Measurements from ENCODE around the gene RNASE8. TPM values are rescaled to one million over a fixed set of nuclear protein-coding genes. Genes with fewer than 3 reads are reported as not detected.

Gene RNASE8
- total RNA-seq, 1 experiment from 2014 or later = not detected

DNA sequence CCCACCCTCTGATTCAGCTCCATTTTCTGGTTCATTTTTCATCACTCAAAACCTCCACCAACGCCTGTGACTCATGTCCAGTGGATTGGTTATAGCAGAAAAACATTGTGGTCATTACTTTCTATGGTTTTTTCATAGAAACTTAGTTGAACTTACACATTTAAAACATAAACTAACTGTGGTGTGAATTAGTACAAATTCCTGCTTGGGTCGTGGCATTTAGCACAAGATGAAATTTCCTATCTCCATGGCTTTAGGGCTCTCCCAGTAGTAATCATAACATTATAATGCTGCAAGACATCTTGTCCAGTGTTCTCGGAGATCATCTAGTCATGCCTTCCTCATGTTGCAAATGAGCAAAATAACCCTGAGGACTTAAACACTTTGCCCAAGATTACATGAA lies 8.3 kb upstream of the RNASE8 start:
- POLR2A ChIA-PET = no interaction called here
- H3K36me3 ChIP-seq (ENCODE audit: control insufficient read depth, insufficient read depth, low read length) = no peaks in the 10 kb centered on the region
- H3K4me3 ChIP-seq (ENCODE audit: low read depth in 2 of 2, low read length in 2 of 2) = no peak overlapping the region
- no peaks in the 10 kb centered on the region for H3K4me1 ChIP-seq (ENCODE audit: control insufficient read depth, insufficient read depth, low read length)
- TF ChIP-seq TCF7L2 (IDR thresholded peaks at IDR 0.05; ENCODE audit: low read depth, low read length) = no peak
- TF ChIP-seq, protein P1, sequence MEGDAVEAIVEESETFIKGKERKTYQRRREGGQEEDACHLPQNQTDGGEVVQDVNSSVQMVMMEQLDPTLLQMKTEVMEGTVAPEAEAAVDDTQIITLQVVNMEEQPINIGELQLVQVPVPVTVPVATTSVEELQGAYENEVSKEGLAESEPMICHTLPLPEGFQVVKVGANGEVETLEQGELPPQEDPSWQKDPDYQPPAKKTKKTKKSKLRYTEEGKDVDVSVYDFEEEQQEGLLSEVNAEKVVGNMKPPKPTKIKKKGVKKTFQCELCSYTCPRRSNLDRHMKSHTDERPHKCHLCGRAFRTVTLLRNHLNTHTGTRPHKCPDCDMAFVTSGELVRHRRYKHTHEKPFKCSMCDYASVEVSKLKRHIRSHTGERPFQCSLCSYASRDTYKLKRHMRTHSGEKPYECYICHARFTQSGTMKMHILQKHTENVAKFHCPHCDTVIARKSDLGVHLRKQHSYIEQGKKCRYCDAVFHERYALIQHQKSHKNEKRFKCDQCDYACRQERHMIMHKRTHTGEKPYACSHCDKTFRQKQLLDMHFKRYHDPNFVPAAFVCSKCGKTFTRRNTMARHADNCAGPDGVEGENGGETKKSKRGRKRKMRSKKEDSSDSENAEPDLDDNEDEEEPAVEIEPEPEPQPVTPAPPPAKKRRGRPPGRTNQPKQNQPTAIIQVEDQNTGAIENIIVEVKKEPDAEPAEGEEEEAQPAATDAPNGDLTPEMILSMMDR (IDR thresholded peaks at IDR 0.05) = no peak
- no peak for TF ChIP-seq SIN3A (IDR thresholded peaks at IDR 0.05; ENCODE audit: borderline replicate concordance, insufficient read depth, low read depth, low read length)
- no peak for TF ChIP-seq POLR2AphosphoS5 (IDR thresholded peaks at IDR 0.05; ENCODE audit: low read depth, low read length)
- TF ChIP-seq REST (IDR thresholded peaks at IDR 0.05; ENCODE audit: insufficient read depth in 1 of 2, low read depth in 2 of 2, low read length in 1 of 2) = no peak
- in situ Hi-C loops (cut with HindIII; ENCODE audit: low pct_unique_long_range_greater_than_20kb, low sequenced_read_pairs) (no loop called here), intact Hi-C loops (cut with micrococcal nuclease; ENCODE audit: unreplicated experiment) (no loop called here)
- peaks cover 2% of the 10 kb centered on the region; the same call in 1 of the 2 replicates for H3K27me3 ChIP-seq (ENCODE audit: control insufficient read depth, insufficient read depth, low read length)
- BruUV-seq (replicated peaks) = no TSS peak
- no peak overlapping the region for H3K27ac ChIP-seq (ENCODE audit: low read length)
- no peak for ATAC-seq
- no peak for DNase-seq (ENCODE audit: low read depth, low spot score)
- CTCF ChIA-PET = no interaction called here
- H3K9me3 ChIP-seq (ENCODE audit: control insufficient read depth, insufficient read depth, low read depth, low read length) = no peaks in the 10 kb centered on the region

GRCh38 chr14:21050597-21050996 lies 7.0 kb upstream of the RNASE8 start:
- in situ Hi-C loops (cut with HindIII; ENCODE audit: low pct_unique_long_range_greater_than_20kb, low sequenced_read_pairs) = no loop called here
- ATAC-seq (no peak), DNase-seq (ENCODE audit: low read depth, low spot score) (no peak)
- Histone ChIP-seq H3K9me3 (ENCODE audit: control insufficient read depth, insufficient read depth, low read depth, low read length) (no peaks in the 10 kb centered on the region), H3K4me3 (ENCODE audit: low read depth in 2 of 2, low read length in 2 of 2) (no peak overlapping the region), H3K27me3 (ENCODE audit: control insufficient read depth, insufficient read depth, low read length) (peaks cover under 1% of the 10 kb centered on the region; the same call in 1 of the 2 replicates), H3K36me3 (ENCODE audit: control insufficient read depth, insufficient read depth, low read length) (no peaks in the 10 kb centered on the region), H3K27ac (ENCODE audit: low read length) (no peak overlapping the region), H3K4me1 (ENCODE audit: control insufficient read depth, insufficient read depth, low read length) (no peaks in the 10 kb centered on the region)
- intact Hi-C loops (cut with micrococcal nuclease; ENCODE audit: unreplicated experiment) = no loop called here
- no TSS peak for BruUV-seq (replicated peaks)
- POLR2A ChIA-PET = no interaction called here
- TF ChIP-seq SIN3A (IDR thresholded peaks at IDR 0.05; ENCODE audit: borderline replicate concordance, insufficient read depth, low read depth, low read length) = no peak
- CTCF ChIA-PET = no interaction called here

DNA sequence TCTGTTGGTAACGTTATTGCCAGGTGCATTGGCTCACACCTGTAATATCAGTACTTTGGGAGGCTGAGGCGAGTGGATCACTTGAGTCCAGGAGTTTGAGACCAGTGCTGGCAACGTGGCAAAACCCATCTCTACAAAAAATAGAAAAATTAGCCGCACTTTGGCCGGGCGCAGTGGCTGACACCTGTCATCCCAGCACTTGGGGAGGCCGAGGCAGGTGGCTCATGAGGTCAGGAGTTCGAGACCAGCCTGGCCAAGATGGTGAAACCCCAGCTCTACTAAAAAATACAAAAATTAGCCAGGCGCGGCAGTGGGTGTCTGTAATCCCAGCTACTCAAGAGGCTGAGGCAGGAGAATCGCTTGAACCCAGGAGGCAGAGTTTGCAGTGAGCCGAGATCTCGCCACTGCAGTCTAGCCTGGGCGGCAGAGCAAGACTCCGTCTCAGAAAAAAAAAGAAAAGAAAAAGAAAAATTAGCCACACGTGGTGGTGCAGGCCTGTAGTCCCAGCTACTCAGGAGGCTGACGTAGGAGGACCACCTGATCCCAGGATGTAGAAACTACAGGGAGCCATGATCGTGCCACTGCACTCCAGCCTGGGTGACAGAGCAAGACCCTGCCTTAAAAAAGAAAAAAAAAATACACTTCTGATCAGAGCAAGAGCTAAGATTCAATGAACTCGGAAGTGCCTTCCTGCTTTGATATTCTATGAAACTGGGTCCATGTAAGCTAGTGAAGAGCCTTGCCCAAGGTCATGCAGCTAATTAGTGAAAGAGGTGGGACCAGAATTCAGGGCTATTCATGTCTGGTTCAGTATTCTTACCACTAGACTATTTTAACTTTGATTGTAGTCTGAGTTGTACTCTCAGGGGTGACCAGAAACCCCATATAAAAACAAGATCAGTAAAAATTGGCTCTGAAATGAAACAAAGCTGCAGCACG lies 4.2 kb upstream of the RNASE8 start:
- TF ChIP-seq REST (IDR thresholded peaks at IDR 0.05; ENCODE audit: insufficient read depth in 1 of 2, low read depth in 2 of 2, low read length in 1 of 2) (no peak), POLR2AphosphoS5 (IDR thresholded peaks at IDR 0.05; ENCODE audit: low read depth, low read length) (no peak), SIN3A (IDR thresholded peaks at IDR 0.05; ENCODE audit: borderline replicate concordance, insufficient read depth, low read depth, low read length) (no peak), TCF7L2 (IDR thresholded peaks at IDR 0.05; ENCODE audit: low read depth, low read length) (no peak)
- TF ChIP-seq, protein P1 (IDR thresholded peaks at IDR 0.05) = no peak
- ChIA-PET CTCF (interaction anchor here (0.6 kb wide), 1 partner anchor 32 kb away, joined by 4 read pairs; no protein-coding TSS in a partner anchor), POLR2A (no interaction called here)
- intact Hi-C loops (cut with micrococcal nuclease; ENCODE audit: unreplicated experiment) = no loop called here
- DNase-seq (ENCODE audit: low read depth, low spot score) (no peak), ATAC-seq (no peak)
- Histone ChIP-seq H3K27ac (ENCODE audit: low read length) (no peak overlapping the region), H3K27me3 (ENCODE audit: control insufficient read depth, insufficient read depth, low read length) (no peaks in the 10 kb centered on the region), H3K36me3 (ENCODE audit: control insufficient read depth, insufficient read depth, low read length) (no peaks in the 10 kb centered on the region), H3K4me3 (ENCODE audit: low read depth in 2 of 2, low read length in 2 of 2) (no peak overlapping the region), H3K4me1 (ENCODE audit: control insufficient read depth, insufficient read depth, low read length) (no peaks in the 10 kb centered on the region), H3K9me3 (ENCODE audit: control insufficient read depth, insufficient read depth, low read depth, low read length) (no peaks in the 10 kb centered on the region)
- in situ Hi-C loops (cut with HindIII; ENCODE audit: low pct_unique_long_range_greater_than_20kb, low sequenced_read_pairs) = no loop called here
- no TSS peak for BruUV-seq (replicated peaks)

All from Panc1 (cell line).